Mesendoderm (in vitro differentiated cells): Measurements from ENCODE around the gene NAV2. TPM values are rescaled to one million over a fixed set of nuclear protein-coding genes. Genes with fewer than 3 reads are reported as not detected.

Source experiments
- DNase-seq: peaks from one replicate; pipeline ENCODE4 v3.0.0; 2013
- H2AK5ac ChIP-seq: 2 replicates; pipeline ENCODE4 v1.6.1; 2013; ENCODE audit warnings: low read length, inconsistent platforms
- H2BK120ac ChIP-seq: 2 replicates; pipeline ENCODE4 v1.6.1; 2013; ENCODE audit warnings: low read depth, mild to moderate bottlenecking, low read length, moderate library complexity, mixed read lengths
- H2BK15ac ChIP-seq: replicated peaks from 2 replicates; pipeline ENCODE4 v1.6.1; 2013; ENCODE audit warnings: low read depth, mild to moderate bottlenecking, moderate library complexity
- H2BK5ac ChIP-seq: 2 replicates; pipeline ENCODE4 v1.6.1; 2013; ENCODE audit warnings: low read length, inconsistent platforms
- H3K18ac ChIP-seq: 2 replicates; pipeline ENCODE4 v1.6.1; 2013; ENCODE audit warnings: mild to moderate bottlenecking, low read length, mixed read lengths
- H3K23ac ChIP-seq: one replicate; pipeline ENCODE4 v1.6.1; 2013; ENCODE audit warnings: low read length
- H3K27ac ChIP-seq: 2 replicates; pipeline ENCODE4 v1.5.1; 2013; ENCODE audit warnings: low read depth, mild to moderate bottlenecking, inconsistent platforms, low read length, moderate library complexity
- H3K27me3 ChIP-seq: 2 replicates; pipeline ENCODE4 v1.6.1; 2013; ENCODE audit warnings: low read length, control low read depth, mild to moderate bottlenecking, inconsistent platforms; ENCODE audit not compliant: insufficient read depth, poor library complexity
- H3K36me3 ChIP-seq: 2 replicates; pipeline ENCODE4 v1.6.1; 2013; ENCODE audit warnings: low read length, inconsistent platforms; ENCODE audit not compliant: control insufficient read depth, insufficient read depth
- H3K4ac ChIP-seq: one replicate; pipeline ENCODE4 v1.6.1; 2013; ENCODE audit warnings: low read depth, mild to moderate bottlenecking, low read length, moderate library complexity
- H3K4me1 ChIP-seq: 2 replicates; pipeline ENCODE4 v1.6.1; 2013; ENCODE audit warnings: low read depth, low read length, inconsistent platforms; ENCODE audit not compliant: control insufficient read depth
- H3K4me2 ChIP-seq: 2 replicates; pipeline ENCODE4 v1.6.1; 2013; ENCODE audit warnings: low read length
- H3K4me3 ChIP-seq: 2 replicates; pipeline ENCODE4 v1.5.1; 2013; ENCODE audit warnings: mild to moderate bottlenecking, low read length
- H3K56ac ChIP-seq: one replicate; pipeline ENCODE4 v1.6.1; 2013; ENCODE audit warnings: low read length
- H3K79me1 ChIP-seq: 2 replicates; pipeline ENCODE4 v1.6.1; 2013; ENCODE audit warnings: low read length, inconsistent platforms
- H3K79me2 ChIP-seq: 2 replicates; pipeline ENCODE4 v1.6.1; 2013; ENCODE audit warnings: mild to moderate bottlenecking, low read length; ENCODE audit not compliant: control insufficient read depth, insufficient read depth
- H3K9ac ChIP-seq: 2 replicates; pipeline ENCODE4 v1.6.1; 2013; ENCODE audit warnings: low read length, inconsistent platforms
- H4K5ac ChIP-seq: one replicate; pipeline ENCODE4 v1.6.1; 2013; ENCODE audit warnings: low read length
- H4K8ac ChIP-seq: one replicate; pipeline ENCODE4 v1.6.1; 2013; ENCODE audit warnings: low read depth, mild to moderate bottlenecking, control low read depth, low read length, moderate library complexity
- WGBS: extraction: QIAGEN DNeasy Blood & Tissue Kit; methylation state at CpG from one replicate; pipeline ENCODE4 v1.1.7; 2013; ENCODE audit warnings: low lambda C conversion rate, missing lambda C conversion rate; ENCODE audit not compliant: insufficient coverage; ENCODE audit errors: extremely low coverage; 5-methylcytosine and 5-hydroxymethylcytosine counted together
- polyA plus RNA-seq, 2 experiments: library from polyadenylated mRNA; stranded (reverse); fragments of 200-250 nt; gene quantifications; one replicate each; pipeline ENCODE4 v1.2.3, GENCODE V29; 2013

NAV2 gene, protein sequence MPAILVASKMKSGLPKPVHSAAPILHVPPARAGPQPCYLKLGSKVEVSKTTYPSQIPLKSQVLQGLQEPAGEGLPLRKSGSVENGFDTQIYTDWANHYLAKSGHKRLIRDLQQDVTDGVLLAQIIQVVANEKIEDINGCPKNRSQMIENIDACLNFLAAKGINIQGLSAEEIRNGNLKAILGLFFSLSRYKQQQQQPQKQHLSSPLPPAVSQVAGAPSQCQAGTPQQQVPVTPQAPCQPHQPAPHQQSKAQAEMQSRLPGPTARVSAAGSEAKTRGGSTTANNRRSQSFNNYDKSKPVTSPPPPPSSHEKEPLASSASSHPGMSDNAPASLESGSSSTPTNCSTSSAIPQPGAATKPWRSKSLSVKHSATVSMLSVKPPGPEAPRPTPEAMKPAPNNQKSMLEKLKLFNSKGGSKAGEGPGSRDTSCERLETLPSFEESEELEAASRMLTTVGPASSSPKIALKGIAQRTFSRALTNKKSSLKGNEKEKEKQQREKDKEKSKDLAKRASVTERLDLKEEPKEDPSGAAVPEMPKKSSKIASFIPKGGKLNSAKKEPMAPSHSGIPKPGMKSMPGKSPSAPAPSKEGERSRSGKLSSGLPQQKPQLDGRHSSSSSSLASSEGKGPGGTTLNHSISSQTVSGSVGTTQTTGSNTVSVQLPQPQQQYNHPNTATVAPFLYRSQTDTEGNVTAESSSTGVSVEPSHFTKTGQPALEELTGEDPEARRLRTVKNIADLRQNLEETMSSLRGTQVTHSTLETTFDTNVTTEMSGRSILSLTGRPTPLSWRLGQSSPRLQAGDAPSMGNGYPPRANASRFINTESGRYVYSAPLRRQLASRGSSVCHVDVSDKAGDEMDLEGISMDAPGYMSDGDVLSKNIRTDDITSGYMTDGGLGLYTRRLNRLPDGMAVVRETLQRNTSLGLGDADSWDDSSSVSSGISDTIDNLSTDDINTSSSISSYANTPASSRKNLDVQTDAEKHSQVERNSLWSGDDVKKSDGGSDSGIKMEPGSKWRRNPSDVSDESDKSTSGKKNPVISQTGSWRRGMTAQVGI (N-terminal part only)
- 41.5 TPM for polyA plus RNA-seq (2013, experiment 1 of 2)
- polyA plus RNA-seq (2013, experiment 2 of 2) = 43.4 TPM

DNA sequence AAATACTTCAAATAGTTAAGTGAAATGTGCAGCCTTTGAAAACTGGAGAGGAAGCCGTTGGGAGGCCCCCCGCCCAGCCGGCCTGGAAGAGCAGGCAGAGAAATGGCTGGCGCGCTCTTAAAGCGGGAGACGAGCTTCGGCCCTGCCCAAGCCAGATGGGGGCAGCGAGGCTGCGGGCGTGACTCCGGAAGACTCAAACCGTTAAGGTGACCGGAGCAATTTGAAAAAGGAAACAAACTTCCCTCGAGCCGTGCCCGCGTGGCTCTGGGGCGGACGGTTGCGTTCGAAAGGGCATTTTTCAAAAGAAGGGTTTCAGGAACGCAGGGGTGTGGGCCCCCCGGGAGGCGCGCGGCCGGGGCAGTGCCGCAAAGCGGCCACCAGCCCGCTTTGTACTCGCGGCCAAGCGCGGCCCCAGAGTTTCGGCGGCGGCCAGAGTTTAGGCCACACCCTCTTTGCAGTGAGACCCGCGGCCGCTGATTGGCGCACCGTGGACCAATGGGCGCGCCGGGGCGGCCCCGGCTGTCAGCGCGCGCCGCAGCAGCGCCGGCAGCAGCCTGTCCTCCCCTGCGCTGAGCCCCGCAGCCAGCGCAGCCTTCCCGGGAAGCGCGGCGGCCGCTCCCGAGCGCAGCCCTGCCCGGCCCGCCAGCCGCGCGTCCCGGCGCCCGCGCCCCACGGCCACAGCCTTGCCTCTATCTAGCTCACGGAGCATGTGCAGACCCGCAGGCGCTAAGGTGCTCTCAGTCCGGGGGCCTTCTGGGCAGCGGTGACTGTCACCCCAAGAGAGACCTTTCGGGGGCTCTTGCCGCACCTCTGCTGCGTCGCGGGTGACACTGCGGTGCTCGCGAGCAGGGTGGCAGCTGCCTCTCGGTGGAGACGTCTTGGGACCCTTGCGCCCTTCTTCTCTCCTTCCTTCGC is at the start of gene NAV2:
NAV2 (plus strand) TSS at position 557 of the 915 bp plus-strand sequence. CDS start 859 bp downstream, outside the sequence.
- no peak within 1 kb of the TSS for H2BK5ac ChIP-seq
- no peaks in the 10 kb centered on the region for H3K79me1 ChIP-seq
- H3K18ac ChIP-seq = peak within 1 kb of the TSS; percentile 28
- peak within 1 kb of the TSS; percentile 93 for H3K4me2 ChIP-seq
- no peak within 1 kb of the TSS for H2BK120ac ChIP-seq
- no peak within 1 kb of the TSS for H2AK5ac ChIP-seq
- no peak within 1 kb of the TSS for H2BK15ac ChIP-seq
- no peaks in the 10 kb centered on the region for H3K79me2 ChIP-seq
- no peak within 1 kb of the TSS for H3K4ac ChIP-seq
- H3K36me3 ChIP-seq = no peaks in the 10 kb centered on the region
- H3K27me3 ChIP-seq = peaks cover 10% of the 10 kb centered on the region
- H3K4me3 ChIP-seq = peak within 1 kb of the TSS; percentile 52
- peak within 1 kb of the TSS; percentile 92 for H3K56ac ChIP-seq
- peak; percentile 96 for DNase-seq
- no peak within 1 kb of the TSS for H3K23ac ChIP-seq
- H4K5ac ChIP-seq = no peak within 1 kb of the TSS
- peaks cover 3% of the 10 kb centered on the region for H3K4me1 ChIP-seq
- peak within 1 kb of the TSS; percentile 51 for H3K27ac ChIP-seq
- H3K9ac ChIP-seq = peak within 1 kb of the TSS; percentile 77
- H4K8ac ChIP-seq = no peak within 1 kb of the TSS
- WGBS = no CpG with 5 or more reads among the region's 91 CpGs

DNA sequence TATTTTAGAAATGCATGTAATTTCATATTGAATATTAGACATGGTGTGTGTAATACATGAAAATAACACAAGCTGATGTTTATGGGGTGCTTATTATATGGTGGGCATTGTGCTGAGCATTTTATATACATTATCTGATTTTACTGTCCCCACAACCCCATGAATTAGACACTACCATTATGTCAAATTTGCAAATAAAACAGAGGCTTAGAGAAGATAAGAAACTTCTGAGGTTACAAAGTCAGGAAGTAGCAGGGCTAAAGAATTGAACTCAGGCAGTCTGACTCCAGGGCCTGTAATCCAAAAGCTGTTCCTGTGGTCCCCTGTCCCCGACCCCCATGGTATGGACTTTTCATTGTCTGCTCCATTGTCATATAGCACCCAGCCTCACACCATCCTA is 49.4 kb upstream of the NAV2 start:
- Histone ChIP-seq H4K8ac (no peak overlapping the region), H4K5ac (no peak overlapping the region), H3K27ac (no peak overlapping the region), H3K79me2 (no peaks in the 10 kb centered on the region), H2BK120ac (no peak overlapping the region), H3K4ac (no peak overlapping the region), H3K36me3 (no peaks in the 10 kb centered on the region), H3K23ac (no peak overlapping the region), H3K79me1 (no peaks in the 10 kb centered on the region), H3K4me1 (peaks cover 6% of the 10 kb centered on the region), H2BK5ac (no peak overlapping the region), H3K9ac (no peak overlapping the region), H3K56ac (no peak overlapping the region), H3K4me2 (no peak overlapping the region), H3K27me3 (no peaks in the 10 kb centered on the region), H3K4me3 (no peak overlapping the region), H2AK5ac (no peak overlapping the region), H2BK15ac (no peak overlapping the region), H3K18ac (no peak overlapping the region)
- WGBS = no CpG with 5 or more reads among the region's 1 CpG
- DNase-seq = no peak

DNA sequence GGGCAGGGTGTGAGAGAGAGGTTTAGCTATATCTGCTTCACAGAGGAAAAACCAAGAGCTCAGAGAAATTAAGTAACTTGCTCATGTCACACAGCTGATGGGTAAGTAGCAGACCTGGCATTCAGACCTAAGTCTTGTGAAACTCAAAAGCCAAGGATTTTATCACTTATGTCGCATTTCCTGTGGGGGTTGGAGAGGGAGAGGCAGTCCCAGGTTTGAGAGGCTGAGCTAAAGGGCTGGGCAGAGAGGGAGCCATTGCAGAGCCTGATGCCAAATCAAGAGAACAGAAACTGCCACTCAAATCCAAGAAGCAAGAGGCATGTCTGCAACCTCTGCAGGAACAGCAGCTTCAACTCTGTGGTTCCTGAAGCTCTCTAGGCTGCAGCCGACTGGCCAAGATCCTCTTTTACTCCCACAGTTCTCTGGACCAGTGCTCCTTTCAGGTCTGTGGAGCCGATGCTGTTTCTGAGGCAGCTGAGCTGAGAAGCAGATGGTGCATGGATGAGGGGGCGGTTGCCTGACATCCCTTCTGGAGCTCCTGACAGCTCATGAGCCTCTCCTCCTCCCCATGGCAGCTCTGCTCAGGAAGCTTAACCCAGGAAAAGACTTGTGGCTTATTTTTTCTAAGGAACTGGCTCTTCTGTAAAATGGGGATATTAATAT is 47.6 kb upstream of the NAV2 start:
- Histone ChIP-seq H3K4me2 (no peak overlapping the region), H3K18ac (no peak overlapping the region), H3K79me1 (no peaks in the 10 kb centered on the region), H3K9ac (no peak overlapping the region), H3K4me1 (peaks cover 8% of the 10 kb centered on the region), H2BK15ac (no peak overlapping the region), H3K27ac (no peak overlapping the region), H2AK5ac (no peak overlapping the region), H3K27me3 (no peaks in the 10 kb centered on the region), H4K5ac (no peak overlapping the region), H3K4ac (no peak overlapping the region), H3K56ac (peak overlapping the region; percentile 32), H2BK5ac (no peak overlapping the region), H3K79me2 (no peaks in the 10 kb centered on the region), H2BK120ac (no peak overlapping the region), H3K36me3 (no peaks in the 10 kb centered on the region), H3K23ac (no peak overlapping the region), H3K4me3 (no peak overlapping the region), H4K8ac (no peak overlapping the region)
- WGBS = no CpG with 5 or more reads among the region's 4 CpGs
- peak; percentile 46 for DNase-seq

DNA sequence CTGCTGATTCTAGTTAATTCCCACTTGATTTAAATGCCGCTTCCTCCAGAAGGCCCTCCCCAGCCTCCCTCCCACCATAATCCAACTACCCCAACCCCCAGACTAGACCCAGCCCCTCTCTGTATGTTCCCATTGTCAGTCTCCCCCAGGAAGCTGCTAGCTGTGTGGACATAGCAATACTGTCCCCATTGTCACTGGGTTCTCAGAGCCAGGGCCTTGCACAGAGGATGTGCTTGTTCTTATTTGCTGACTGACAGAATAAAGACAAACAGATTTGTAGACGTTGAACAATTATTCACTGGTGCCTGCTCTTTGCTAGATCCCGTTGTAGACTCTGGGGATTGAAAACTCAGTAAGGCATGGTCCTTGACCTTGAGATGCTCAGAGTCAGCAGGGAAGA is 45.7 kb upstream of the NAV2 start:
- Histone ChIP-seq H3K4me2 (no peak overlapping the region), H3K56ac (no peak overlapping the region), H3K27me3 (no peaks in the 10 kb centered on the region), H3K27ac (no peak overlapping the region), H2BK5ac (no peak overlapping the region), H3K23ac (no peak overlapping the region), H3K4me3 (no peak overlapping the region), H3K36me3 (no peaks in the 10 kb centered on the region), H3K4me1 (peaks cover 14% of the 10 kb centered on the region), H3K4ac (no peak overlapping the region), H4K8ac (no peak overlapping the region), H3K79me2 (no peaks in the 10 kb centered on the region), H3K18ac (no peak overlapping the region), H2BK120ac (no peak overlapping the region), H3K9ac (no peak overlapping the region), H2AK5ac (no peak overlapping the region), H3K79me1 (no peaks in the 10 kb centered on the region), H2BK15ac (no peak overlapping the region), H4K5ac (no peak overlapping the region)
- DNase-seq = no peak
- WGBS = no CpG with 5 or more reads among the region's 3 CpGs

DNA sequence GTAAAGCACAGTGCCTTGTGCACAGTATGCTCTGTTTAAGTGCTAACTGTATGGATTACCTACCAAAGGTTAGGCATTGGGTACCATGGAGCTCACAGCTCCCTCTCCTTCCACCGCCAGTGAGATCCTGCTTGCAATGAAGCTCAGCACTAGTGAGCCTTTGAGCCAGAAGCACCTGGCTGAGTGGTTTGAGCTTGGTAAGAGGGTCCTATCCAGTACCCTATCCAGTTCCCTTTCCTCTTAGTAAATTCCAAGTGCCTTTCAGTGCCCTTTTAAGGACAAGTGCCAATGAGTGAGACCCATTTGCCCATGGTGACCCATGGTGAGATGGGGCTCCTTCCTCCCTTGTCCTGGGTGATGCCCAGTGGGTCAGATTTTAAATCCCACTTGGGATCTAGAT is 43.1 kb upstream of the NAV2 start:
- H3K79me2 ChIP-seq = no peaks in the 10 kb centered on the region
- no peak overlapping the region for H2AK5ac ChIP-seq
- H2BK15ac ChIP-seq = no peak overlapping the region
- no peak overlapping the region for H2BK120ac ChIP-seq
- H3K9ac ChIP-seq = no peak overlapping the region
- H3K4me3 ChIP-seq = no peak overlapping the region
- no peak overlapping the region for H4K5ac ChIP-seq
- H3K56ac ChIP-seq = no peak overlapping the region
- no peak overlapping the region for H3K4me2 ChIP-seq
- peaks cover 16% of the 10 kb centered on the region for H3K4me1 ChIP-seq
- WGBS = no CpG with 5 or more reads among the region's 1 CpG
- H3K36me3 ChIP-seq = no peaks in the 10 kb centered on the region
- no peak overlapping the region for H3K27ac ChIP-seq
- H2BK5ac ChIP-seq = no peak overlapping the region
- no peaks in the 10 kb centered on the region for H3K79me1 ChIP-seq
- H3K18ac ChIP-seq = no peak overlapping the region
- no peak overlapping the region for H3K4ac ChIP-seq
- H3K27me3 ChIP-seq = no peaks in the 10 kb centered on the region
- H4K8ac ChIP-seq = no peak overlapping the region
- H3K23ac ChIP-seq = no peak overlapping the region
- DNase-seq = no peak
